ENCODE results near the gene TOR4A. TPM values are rescaled to one million over a fixed set of nuclear protein-coding genes. Genes with fewer than 3 reads are reported as not detected.
A peak's percentile ranks its signal among the peaks of the same experiment; 100 is the strongest.
"Not testable (repeated sequence)": the region's sequence is repeated elsewhere in the genome, so short reads cannot be mapped to it uniquely, and the experiment has no call there.

Gene TOR4A
- total RNA-seq, 1 donor from 2014 or later = 8.0 TPM

- H3K27me3 Mint-ChIP-seq; H3K27ac Mint-ChIP-seq; DNase-seq (ENCODE audit: low spot score, unreplicated experiment); H3K4me3 Mint-ChIP-seq (ENCODE audit: low read depth); H3K9me3 Mint-ChIP-seq (ENCODE audit: low read depth); H3K4me1 Mint-ChIP-seq (ENCODE audit: low read depth); H3K36me3 Mint-ChIP-seq (ENCODE audit: insufficient read depth): not testable (repeated sequence)
- TF ChIP-seq CTCF (IDR thresholded peaks at IDR 0.05; ENCODE audit: unreplicated experiment) = peak; percentile 54
These were observed 15.2 kb upstream of the TOR4A start for GRCh38 chr9:137262173-137262908.

- H3K27ac Mint-ChIP-seq = no peak overlapping the region
- no peaks in the 10 kb centered on the region for H3K27me3 Mint-ChIP-seq
- H3K9me3 Mint-ChIP-seq (ENCODE audit: low read depth) = no peaks in the 10 kb centered on the region
- DNase-seq (ENCODE audit: low spot score, unreplicated experiment) = no peak
- H3K36me3 Mint-ChIP-seq (ENCODE audit: insufficient read depth) = peaks cover 11% of the 10 kb centered on the region
- H3K4me1 Mint-ChIP-seq (ENCODE audit: low read depth) = no peaks in the 10 kb centered on the region
- H3K4me3 Mint-ChIP-seq (ENCODE audit: low read depth) = no peak overlapping the region
- TF ChIP-seq CTCF (IDR thresholded peaks at IDR 0.05; ENCODE audit: unreplicated experiment) = no peak
These were observed 14.6 kb upstream of the TOR4A start for GRCh38 chr9:137262909-137263285.

- H3K27ac Mint-ChIP-seq = no peak overlapping the region
- peaks cover 11% of the 10 kb centered on the region for H3K36me3 Mint-ChIP-seq (ENCODE audit: insufficient read depth)
These were observed 14.0 kb upstream of the TOR4A start for GRCh38 chr9:137263506-137263905.

GRCh38 chr9:137264067-137264466 is 13.5 kb upstream of the TOR4A start:
- Mint-ChIP-seq H3K36me3 (ENCODE audit: insufficient read depth) (peaks cover 14% of the 10 kb centered on the region), H3K27ac (no peak overlapping the region), H3K27me3 (no peaks in the 10 kb centered on the region), H3K4me1 (ENCODE audit: low read depth) (no peaks in the 10 kb centered on the region), H3K9me3 (ENCODE audit: low read depth) (no peaks in the 10 kb centered on the region), H3K4me3 (ENCODE audit: low read depth) (no peak overlapping the region)
- TF ChIP-seq CTCF (IDR thresholded peaks at IDR 0.05; ENCODE audit: unreplicated experiment) = no peak
- DNase-seq (ENCODE audit: low spot score, unreplicated experiment) = no peak

More at GRCh38 chr9:137263506-137263905, 14.0 kb upstream of the TOR4A start:
- TF ChIP-seq CTCF (IDR thresholded peaks at IDR 0.05; ENCODE audit: unreplicated experiment) = no peak
- DNase-seq (ENCODE audit: low spot score, unreplicated experiment) = no peak
- Mint-ChIP-seq H3K27me3 (no peaks in the 10 kb centered on the region), H3K4me1 (ENCODE audit: low read depth) (no peaks in the 10 kb centered on the region), H3K9me3 (ENCODE audit: low read depth) (no peaks in the 10 kb centered on the region), H3K4me3 (ENCODE audit: low read depth) (no peak overlapping the region)

GRCh38 chr9:137265496-137266161 is 11.9 kb upstream of the TOR4A start:
- H3K27ac Mint-ChIP-seq = no peak overlapping the region
- no peak overlapping the region for H3K4me3 Mint-ChIP-seq (ENCODE audit: low read depth)
- no peaks in the 10 kb centered on the region for H3K4me1 Mint-ChIP-seq (ENCODE audit: low read depth)
- DNase-seq (ENCODE audit: low spot score, unreplicated experiment) = no peak
- TF ChIP-seq CTCF (IDR thresholded peaks at IDR 0.05; ENCODE audit: unreplicated experiment) = no peak
- H3K36me3 Mint-ChIP-seq (ENCODE audit: insufficient read depth) = peaks cover 20% of the 10 kb centered on the region
- no peaks in the 10 kb centered on the region for H3K9me3 Mint-ChIP-seq (ENCODE audit: low read depth)
- H3K27me3 Mint-ChIP-seq = no peaks in the 10 kb centered on the region
